Right lobe of liver (tissue), 6 donors: Measurements from ENCODE around the gene WIZ. TPM values are rescaled to one million over a fixed set of nuclear protein-coding genes. Genes with fewer than 3 reads are reported as not detected.
A peak's percentile ranks its signal among the peaks of the same experiment; 100 is the strongest.

Experiments used
- ATAC-seq, 4 donors: fragments of 200-7000 bp; cut with Tn5 transposase; one replicate each; pipeline ENCODE4 v1.9.1; 2020; ENCODE audit warnings: mild to moderate bottlenecking in 4 of 4, moderate library complexity in 4 of 4
- DNase-seq, 3 donors: peaks; one replicate each; pipeline ENCODE4 v3.0.0-alpha.2; 2020
- H3K27ac ChIP-seq, 3 donors: fragments of 200-600 bp; one replicate each; pipeline ENCODE4 v1.8.0; 2022
- H3K27me3 ChIP-seq, 2 donors: fragments of 200-600 bp; one replicate each; pipeline ENCODE4 v1.8.0; 2022
- H3K36me3 ChIP-seq, 4 donors: fragments of 200-600 bp; sonication (generic) in 1 of 4; one replicate each; pipeline versions ENCODE4 v1.5.1 to v1.8.0; 2017 to 2022; ENCODE audit warnings: control low read depth in 1 of 4
- H3K4me1 ChIP-seq, 4 donors: fragments of 200-600 bp; sonication (generic) in 1 of 4; one replicate each; pipeline versions ENCODE4 v1.5.1 to v1.8.0; 2017 to 2022; ENCODE audit warnings: control low read depth in 1 of 4
- H3K4me3 ChIP-seq, 3 donors: fragments of 200-600 bp; one replicate each; pipeline ENCODE4 v1.8.0; 2022
- H3K9me3 ChIP-seq, 4 donors: fragments of 200-600 bp; sonication (generic) in 1 of 4; one replicate each; pipeline versions ENCODE4 v1.5.1 to v1.8.0; 2017 to 2022; ENCODE audit warnings: control low read depth in 1 of 4
- CTCF ChIP-seq, 4 donors: fragments of 200-600 bp in 3 of 4; fragments of 450-650 bp in 1 of 4; IDR thresholded peaks; one replicate each; pipeline versions ENCODE4 v1.5.1 to v1.8.0; 2016 to 2022; ENCODE audit warnings: antibody characterized with exemption in 4 of 4, mild to moderate bottlenecking in 2 of 4
- POLR2A ChIP-seq: fragments of 450-650 bp; IDR thresholded peaks from one replicate; pipeline ENCODE4 v1.6.1; 2017; ENCODE audit warnings: antibody characterized with exemption, mild to moderate bottlenecking
- WGBS: methylation state at CpG from one replicate; pipeline ENCODE4 v1.1.6; 2018; ENCODE audit warnings: low coverage, low lambda C conversion rate; ENCODE audit not compliant: insufficient coverage; ENCODE audit errors: missing lambda C conversion rate; 5-methylcytosine and 5-hydroxymethylcytosine counted together
- intact Hi-C, 2 donors: fragments of 100-400 bp; cut with DNase I; formaldehyde crosslinking; loops; one replicate each; pipeline versions ENCODE4 v1.11.2 to v1.14.1; 2022
- total RNA-seq, 6 experiments: library from RNA; depleted of rRNA in 2 of 6; stranded (reverse); fragments of >200 nt in 2 of 6; fragmentation: NEBNext Ultra II Directional in 3 of 6; extraction: Animal tissue kit (Norgen Biotek cat#: 25700) in 3 of 6; gene quantifications; one replicate each; pipeline versions ENCODE4 v1.1.0 to v1.2.4, GENCODE V29; 2016 to 2023
- donor health status: DM: no; HTN: yes; CAD: no.
- donor health status: DM: no; HTN: no; CAD: no.
- donor health status: DM: no; HTN: no; CAD: no.
- donor health status: DM: no; HTN: yes; CAD: no.
- donor health status: DM: no; HTN: yes; CAD: no.

Gene WIZ
- total RNA-seq, 6 experiments from 2014 or later = 12.5 to 24.4 (median 14.6) TPM

DNA sequence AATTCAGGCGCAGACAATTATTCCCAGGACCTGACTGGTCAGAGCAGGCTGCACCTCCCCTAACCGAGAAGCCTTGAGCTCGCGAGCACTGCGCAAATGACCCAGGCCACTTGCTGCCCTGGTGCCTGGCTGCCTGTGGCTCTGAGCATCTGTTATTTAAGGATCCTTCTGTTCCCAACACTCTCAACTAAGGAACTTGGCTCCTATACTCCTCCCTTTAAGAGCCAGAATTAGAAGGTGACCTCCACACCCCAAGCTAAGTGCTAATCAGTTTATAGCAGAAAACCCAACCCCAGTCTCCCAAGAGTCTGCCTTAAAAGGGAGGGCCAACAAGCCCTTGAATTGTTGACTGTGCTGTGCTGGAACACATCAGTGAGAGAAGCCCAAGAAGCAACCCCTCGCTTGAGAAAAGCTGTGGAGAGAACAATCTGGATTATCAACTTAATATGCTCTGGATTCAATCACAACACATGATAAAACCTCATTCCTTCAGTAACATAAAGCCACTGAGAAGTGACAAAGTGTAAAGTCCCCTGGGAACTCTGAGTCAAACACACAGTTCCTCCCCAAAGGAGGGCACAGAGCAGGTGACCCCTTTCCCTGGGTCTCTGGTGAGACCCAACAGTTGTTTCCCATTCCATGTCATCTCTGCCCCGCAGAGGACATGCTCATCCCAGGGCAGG, 45.5 kb downstream of the WIZ start:
- ATAC-seq (peak in 2 of 4 donors; percentile 9 to 13), DNase-seq (no peak)
- Histone ChIP-seq H3K27ac (no peak overlapping the region), H3K4me3 (no peak overlapping the region), H3K9me3 (no peaks in the 10 kb centered on the region), H3K4me1 (peaks cover 0 to 6% (median 0%) of the 10 kb centered on the region in 4 donors), H3K36me3 (peaks cover 0 to 48% (median 15%) of the 10 kb centered on the region in 4 donors), H3K27me3 (no peaks in the 10 kb centered on the region)
- 83% methylated on average over 1 of the region's 7 CpGs for WGBS
- intact Hi-C loops = no loop called here
- TF ChIP-seq CTCF (IDR thresholded peaks at IDR 0.05) (no peak), POLR2A (no peak)

DNA sequence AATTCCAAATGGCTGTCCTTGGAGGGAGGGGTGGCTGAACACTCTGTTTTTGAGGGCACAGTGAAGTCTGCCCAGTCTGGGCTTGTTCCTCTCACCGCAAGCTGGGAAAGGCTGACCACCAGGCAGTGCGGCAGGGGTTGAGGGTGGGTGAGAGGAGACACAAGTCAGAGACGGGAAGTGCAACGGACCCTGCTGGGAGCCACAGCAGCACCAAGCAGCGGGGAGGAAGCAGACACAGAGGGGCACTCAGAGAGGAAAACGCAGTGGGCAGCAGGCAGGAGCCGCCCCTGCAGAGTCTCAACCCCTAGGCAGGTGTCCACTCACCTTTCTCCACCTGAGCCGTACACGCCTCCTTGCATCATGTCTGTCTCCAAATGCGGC, 46.6 kb downstream of the WIZ start:
- no peak overlapping the region for H3K27ac ChIP-seq
- WGBS = 80% methylated on average over 1 of the region's 10 CpGs
- no peaks in the 10 kb centered on the region for H3K9me3 ChIP-seq
- ATAC-seq = no peak
- DNase-seq = no peak
- TF ChIP-seq POLR2A (no peak), CTCF (IDR thresholded peaks at IDR 0.05) (no peak)
- peaks cover 0 to 52% (median 21%) of the 10 kb centered on the region in 4 donors for H3K36me3 ChIP-seq
- intact Hi-C loops = no loop called here
- no peaks in the 10 kb centered on the region for H3K27me3 ChIP-seq
- peaks cover 0 to 6% (median 0%) of the 10 kb centered on the region in 4 donors for H3K4me1 ChIP-seq
- no peak overlapping the region for H3K4me3 ChIP-seq

DNA sequence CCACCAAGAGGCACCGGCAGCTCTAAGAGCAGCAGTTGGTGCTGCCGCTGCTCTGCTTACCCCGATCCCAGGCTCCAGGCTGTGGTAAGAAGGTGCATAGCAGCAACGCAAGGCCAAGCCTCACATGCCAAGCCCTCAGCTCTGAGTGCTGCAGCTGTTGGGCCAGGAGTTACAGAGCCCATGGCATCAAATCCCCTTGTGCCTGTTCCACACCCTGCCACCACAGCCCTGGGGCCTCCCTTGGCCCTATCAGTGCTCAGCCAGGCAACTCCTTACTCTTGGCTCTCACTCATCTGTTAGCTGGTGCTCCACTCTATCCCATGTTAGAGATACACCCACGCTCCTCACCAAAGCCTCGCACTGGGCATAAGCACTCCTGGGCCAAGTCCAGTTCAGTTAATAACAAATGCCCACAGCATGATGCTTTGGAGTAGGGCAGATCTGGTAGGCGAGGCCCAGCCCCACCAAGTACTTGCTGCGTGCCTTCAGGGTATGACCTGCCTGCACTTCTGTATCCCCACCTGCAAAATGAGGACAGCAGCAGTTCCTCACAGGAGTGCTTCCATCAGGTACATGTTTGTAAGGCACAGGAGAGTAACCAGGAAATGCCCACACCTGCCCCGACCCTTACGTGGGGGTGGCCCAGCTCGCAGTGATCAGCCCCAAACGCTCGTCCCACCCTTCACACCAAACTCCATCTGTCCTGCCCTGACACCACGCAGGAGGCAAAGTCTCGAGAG, 47.2 kb downstream of the WIZ start:
- DNase-seq (no peak), ATAC-seq (no peak)
- 100% methylated on average over 1 of the region's 15 CpGs for WGBS
- H3K4me1 ChIP-seq = peaks cover 0 to 6% (median 0%) of the 10 kb centered on the region in 4 donors
- no peaks in the 10 kb centered on the region for H3K27me3 ChIP-seq
- no peaks in the 10 kb centered on the region for H3K9me3 ChIP-seq
- no peak overlapping the region for H3K27ac ChIP-seq
- H3K36me3 ChIP-seq = peaks cover 0 to 58% (median 23%) of the 10 kb centered on the region in 4 donors
- intact Hi-C loops = no loop called here
- H3K4me3 ChIP-seq = no peak overlapping the region
- no peak for TF ChIP-seq POLR2A
- TF ChIP-seq CTCF (IDR thresholded peaks at IDR 0.05) = no peak

- H3K4me3 ChIP-seq = no peak overlapping the region
- H3K9me3 ChIP-seq = no peaks in the 10 kb centered on the region
- H3K4me1 ChIP-seq = peaks cover 0 to 6% (median 0%) of the 10 kb centered on the region in 4 donors
- intact Hi-C loops = no loop called here
- peaks cover 4 to 70% (median 33%) of the 10 kb centered on the region in 4 donors for H3K36me3 ChIP-seq
- WGBS = no CpG with 5 or more reads among the region's 17 CpGs
- H3K27ac ChIP-seq = no peak overlapping the region
- TF ChIP-seq CTCF (IDR thresholded peaks at IDR 0.05) = no peak
- no peak for TF ChIP-seq POLR2A
- no peak for ATAC-seq
- DNase-seq = no peak
- H3K27me3 ChIP-seq = no peaks in the 10 kb centered on the region
Observed at GRCh38 chr19:15401397-15401710, 48.4 kb downstream of the WIZ start.
